Measurements from ENCODE around the gene SFT2D3. TPM values are rescaled to one million over a fixed set of nuclear protein-coding genes. Genes with fewer than 3 reads are reported as not detected.

The SFT2D3 gene
- total and polyA plus RNA-seq, 9 donors: 5.1 to 9.8 (median 6.9) TPM

DNA sequence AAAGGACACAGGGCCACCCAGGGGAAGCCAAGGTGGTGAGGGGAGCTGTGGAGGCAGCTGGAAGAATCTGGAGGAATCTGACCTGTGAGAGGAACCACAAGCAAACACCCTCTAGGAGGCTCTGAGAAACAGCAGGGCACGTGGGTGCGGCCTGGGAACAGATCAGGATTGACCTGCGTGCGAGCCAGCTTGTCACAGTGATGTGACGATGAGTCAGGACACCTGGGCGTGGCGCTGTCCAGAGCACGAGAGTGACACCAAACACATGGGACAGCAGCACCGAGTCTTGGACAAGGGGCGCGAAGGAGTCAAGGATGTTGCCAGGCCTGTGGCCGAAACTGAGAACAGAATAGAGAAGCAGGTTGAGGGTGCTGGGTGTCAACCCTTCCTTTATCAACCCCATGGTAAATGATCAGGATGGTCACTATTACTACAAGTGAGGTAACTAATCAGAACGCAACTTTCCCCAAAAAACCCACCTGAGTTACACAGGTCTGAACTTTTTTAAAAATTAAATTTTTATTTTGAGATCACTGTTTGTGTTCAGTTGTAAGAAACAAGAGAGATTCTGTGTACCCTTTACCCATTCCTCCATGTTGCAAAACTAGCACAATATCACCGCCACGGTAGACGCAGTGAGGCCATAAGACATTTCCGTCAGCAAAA is 637 bp upstream of the SFT2D3 start:
- peak in 4 of 5 donors; percentile 34 to 56 (median 47) for DNase-seq
- WGBS, 3 donors: 59 to 64% (median 60%) methylated on average over 17 of the region's 17 CpGs
- intact Hi-C loops (cut with DNase I): loop anchor here in 1 of 4 donors (5.0 kb wide), 1 partner anchor 327 kb away; the partner anchor contains the start of gene SAP130

DNA sequence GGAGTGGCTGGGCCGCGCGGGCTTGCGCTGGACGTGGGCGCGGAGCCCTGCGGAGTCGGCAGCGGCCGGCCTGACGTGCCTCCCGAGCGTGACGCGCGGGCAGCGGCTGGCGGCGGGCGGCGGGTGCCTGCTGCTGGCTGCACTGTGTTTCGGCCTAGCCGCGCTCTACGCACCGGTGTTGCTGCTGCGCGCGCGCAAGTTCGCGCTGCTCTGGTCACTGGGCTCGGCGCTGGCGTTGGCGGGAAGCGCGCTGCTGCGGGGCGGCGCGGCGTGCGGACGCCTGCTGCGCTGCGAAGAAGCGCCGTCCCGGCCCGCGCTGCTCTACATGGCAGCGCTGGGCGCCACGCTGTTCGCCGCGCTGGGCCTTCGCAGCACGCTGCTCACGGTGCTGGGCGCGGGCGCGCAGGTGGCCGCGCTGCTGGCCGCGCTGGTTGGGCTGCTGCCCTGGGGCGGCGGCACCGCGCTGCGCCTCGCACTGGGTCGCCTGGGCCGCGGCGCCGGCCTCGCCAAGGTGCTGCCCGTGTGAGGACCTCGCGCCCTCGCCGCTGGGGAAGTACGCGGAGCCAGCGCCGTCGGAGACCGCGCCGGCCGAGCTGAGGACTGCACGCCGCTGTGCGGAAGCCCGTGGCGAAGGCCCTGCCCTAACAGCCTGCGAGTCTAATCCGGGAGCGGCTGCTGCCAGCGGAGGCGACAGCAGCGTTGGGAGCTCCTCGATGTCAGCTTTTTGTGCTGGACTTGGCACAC is 526 bp downstream of the SFT2D3 start:
- H3K27ac ChIP-seq: peak overlapping the region; percentile 84 to 92
- H3K9me3 ChIP-seq: no peaks in the 10 kb centered on the region
- TF ChIP-seq EP300 (IDR thresholded peaks at IDR 0.05) (no peak), POLR2A (IDR thresholded peaks at IDR 0.05) (no peak)
- TF ChIP-seq, protein P1, sequence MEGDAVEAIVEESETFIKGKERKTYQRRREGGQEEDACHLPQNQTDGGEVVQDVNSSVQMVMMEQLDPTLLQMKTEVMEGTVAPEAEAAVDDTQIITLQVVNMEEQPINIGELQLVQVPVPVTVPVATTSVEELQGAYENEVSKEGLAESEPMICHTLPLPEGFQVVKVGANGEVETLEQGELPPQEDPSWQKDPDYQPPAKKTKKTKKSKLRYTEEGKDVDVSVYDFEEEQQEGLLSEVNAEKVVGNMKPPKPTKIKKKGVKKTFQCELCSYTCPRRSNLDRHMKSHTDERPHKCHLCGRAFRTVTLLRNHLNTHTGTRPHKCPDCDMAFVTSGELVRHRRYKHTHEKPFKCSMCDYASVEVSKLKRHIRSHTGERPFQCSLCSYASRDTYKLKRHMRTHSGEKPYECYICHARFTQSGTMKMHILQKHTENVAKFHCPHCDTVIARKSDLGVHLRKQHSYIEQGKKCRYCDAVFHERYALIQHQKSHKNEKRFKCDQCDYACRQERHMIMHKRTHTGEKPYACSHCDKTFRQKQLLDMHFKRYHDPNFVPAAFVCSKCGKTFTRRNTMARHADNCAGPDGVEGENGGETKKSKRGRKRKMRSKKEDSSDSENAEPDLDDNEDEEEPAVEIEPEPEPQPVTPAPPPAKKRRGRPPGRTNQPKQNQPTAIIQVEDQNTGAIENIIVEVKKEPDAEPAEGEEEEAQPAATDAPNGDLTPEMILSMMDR (IDR thresholded peaks at IDR 0.05): peak in 2 of 3 donors; percentile 14 to 40
- DNase-seq: peak; percentile 50 to 78 (median 59)
- H3K4me3 ChIP-seq: peak overlapping the region; percentile 85
- H3K27me3 ChIP-seq: no peaks in the 10 kb centered on the region
- 0 to 1% (median 1%) methylated on average over 53 to 108 of the region's 108 CpGs for WGBS, 3 donors
- intact Hi-C loops (cut with DNase I): loop anchor here in 1 of 4 donors (5.0 kb wide), 1 partner anchor 325 kb away; the partner anchor contains the start of gene SAP130
- H3K4me1 ChIP-seq (ENCODE audit: insufficient read depth): peaks cover 3% of the 10 kb centered on the region
- H3K36me3 ChIP-seq: no peaks in the 10 kb centered on the region

More for the DNA sequence above, 637 bp upstream of the SFT2D3 start:
- no peaks in the 10 kb centered on the region for H3K9me3 ChIP-seq
- H3K27ac ChIP-seq: peak overlapping the region in 1 of 2 donors; percentile 92
- H3K27me3 ChIP-seq: no peaks in the 10 kb centered on the region
- H3K4me1 ChIP-seq (ENCODE audit: insufficient read depth): peaks cover 3% of the 10 kb centered on the region
- H3K36me3 ChIP-seq: no peaks in the 10 kb centered on the region
- H3K4me3 ChIP-seq: peak overlapping the region; percentile 85
- TF ChIP-seq, protein P1 (IDR thresholded peaks at IDR 0.05): no peak
- TF ChIP-seq EP300 (IDR thresholded peaks at IDR 0.05) (no peak), POLR2A (IDR thresholded peaks at IDR 0.05) (no peak)

DNA sequence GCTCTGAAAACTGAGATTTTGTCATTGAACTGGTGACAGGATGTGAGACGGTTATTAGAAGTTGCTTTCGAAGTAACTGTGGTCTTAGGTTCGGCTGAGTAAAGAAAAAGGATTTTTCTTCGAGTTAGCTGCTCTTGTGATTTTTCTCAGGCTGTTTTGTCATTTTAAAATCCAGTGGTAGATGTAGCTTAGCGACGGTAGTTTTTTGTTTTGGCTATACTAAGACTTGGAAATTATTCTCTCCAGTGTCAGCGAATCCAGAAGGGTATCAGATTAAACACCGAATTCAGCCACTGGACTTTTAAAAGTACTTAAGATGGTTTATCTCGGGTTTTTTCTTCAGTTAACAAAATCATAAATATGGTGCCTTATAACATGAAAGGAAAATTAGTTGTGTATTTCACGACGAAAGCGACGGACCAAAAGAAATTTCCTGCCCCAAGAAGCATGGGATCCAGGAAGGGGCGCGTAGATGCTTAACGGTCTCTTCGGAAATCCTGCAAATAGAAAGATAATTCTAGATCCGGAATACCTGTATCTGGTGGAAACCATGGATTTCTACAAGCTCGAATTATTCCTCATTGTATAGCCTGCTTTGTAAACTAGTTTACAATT is 1.2 kb downstream of the SFT2D3 start:
- DNase-seq: no peak
- WGBS, 3 donors: 64 to 70% (median 66%) methylated on average over 19 of the region's 19 CpGs
- Histone ChIP-seq H3K36me3 (no peaks in the 10 kb centered on the region), H3K4me1 (ENCODE audit: insufficient read depth) (peaks cover 3% of the 10 kb centered on the region), H3K4me3 (peak overlapping the region; percentile 85), H3K27me3 (no peaks in the 10 kb centered on the region), H3K27ac (peak overlapping the region; percentile 84 to 92), H3K9me3 (no peaks in the 10 kb centered on the region)
- TF ChIP-seq, protein P1 (IDR thresholded peaks at IDR 0.05): no peak
- intact Hi-C loops (cut with DNase I): loop anchor here in 1 of 4 donors (5.0 kb wide), 1 partner anchor 325 kb away; the partner anchor contains the start of gene SAP130

DNA sequence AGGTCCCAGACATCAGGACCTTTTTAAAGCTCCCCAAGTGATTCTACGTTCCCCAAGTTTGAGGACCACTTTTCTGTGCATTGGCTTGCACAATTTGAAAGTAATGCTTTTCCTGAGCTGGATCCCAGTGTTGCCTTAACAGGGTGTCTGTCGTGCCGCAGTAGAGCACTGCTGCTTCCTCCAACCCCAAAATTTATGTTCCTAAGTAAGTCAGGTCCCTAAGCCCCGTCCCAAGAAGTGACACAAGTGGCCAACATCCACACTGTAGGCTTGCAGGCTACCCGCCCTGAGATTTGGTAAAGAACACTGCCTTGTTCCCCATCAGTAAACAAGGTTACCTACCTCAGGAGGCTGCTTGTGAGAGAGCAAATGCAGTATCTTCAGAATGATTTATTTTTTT is 2.0 kb downstream of the SFT2D3 start:
- Histone ChIP-seq H3K27ac (no peak overlapping the region), H3K9me3 (no peaks in the 10 kb centered on the region), H3K4me3 (no peak overlapping the region), H3K27me3 (no peaks in the 10 kb centered on the region), H3K36me3 (no peaks in the 10 kb centered on the region), H3K4me1 (ENCODE audit: insufficient read depth) (peaks cover 3% of the 10 kb centered on the region)
- DNase-seq: no peak
- intact Hi-C loops (cut with DNase I): loop anchor here in 1 of 4 donors (5.0 kb wide), 1 partner anchor 324 kb away; the partner anchor contains the start of gene SAP130
- TF ChIP-seq POLR2A (IDR thresholded peaks at IDR 0.05) (no peak), EP300 (IDR thresholded peaks at IDR 0.05) (no peak)
- TF ChIP-seq, protein P1 (IDR thresholded peaks at IDR 0.05): no peak
- 95 to 96% (median 95%) methylated on average over 5 of the region's 5 CpGs for whole genome bisulfite sequencing, 3 donors

Data from ovary (tissue), 9 donors.